Measurements from ENCODE around the gene MAPKBP1.
A peak's percentile ranks its signal among the peaks of the same experiment; 100 is the strongest.

MAPKBP1 gene

DNA sequence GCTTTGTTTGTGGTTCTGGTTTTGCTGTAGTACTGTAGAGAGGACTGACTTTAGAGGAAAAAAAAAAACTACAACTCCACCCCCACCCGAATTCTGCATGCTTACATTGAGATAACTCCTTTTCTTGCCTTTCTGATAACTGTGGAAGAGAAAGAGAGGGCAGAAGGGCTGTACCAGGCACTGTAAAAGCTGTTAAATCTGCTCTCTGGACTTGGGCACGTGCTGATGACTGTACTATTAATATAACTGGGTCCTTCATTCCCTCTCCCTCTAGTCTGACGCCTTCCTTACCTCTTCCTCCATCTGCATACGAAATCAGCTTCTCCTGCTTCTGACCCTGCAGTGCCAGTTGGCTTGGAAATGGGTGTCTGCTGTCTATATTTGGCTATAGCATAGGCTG is 15.0 kb downstream of the MAPKBP1 start:
- DNase-seq = no peak

GRCh38 chr15:41789662-41790061 is 15.4 kb downstream of the MAPKBP1 start:
- DNase-seq = no peak

DNA sequence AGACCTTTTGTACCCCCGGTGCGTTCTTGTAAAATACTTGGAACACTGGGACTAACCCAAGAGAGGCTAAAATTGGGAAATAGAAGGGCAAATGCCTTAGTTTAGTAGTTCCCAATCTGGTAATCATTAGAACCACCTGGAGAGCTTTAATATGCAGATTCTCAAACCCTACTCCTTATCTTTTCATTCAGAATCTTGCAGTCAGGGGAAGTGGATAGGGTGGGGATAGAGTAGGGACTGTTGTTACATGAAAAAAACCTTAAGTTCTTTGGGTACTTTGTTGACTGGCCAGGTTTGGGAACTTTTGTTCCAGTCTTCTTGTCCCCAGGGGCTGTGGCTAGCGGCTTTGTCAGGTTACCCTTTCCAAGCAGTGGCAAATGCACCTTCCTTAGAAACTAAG is 15.9 kb downstream of the MAPKBP1 start:
- DNase-seq = no peak

DNA sequence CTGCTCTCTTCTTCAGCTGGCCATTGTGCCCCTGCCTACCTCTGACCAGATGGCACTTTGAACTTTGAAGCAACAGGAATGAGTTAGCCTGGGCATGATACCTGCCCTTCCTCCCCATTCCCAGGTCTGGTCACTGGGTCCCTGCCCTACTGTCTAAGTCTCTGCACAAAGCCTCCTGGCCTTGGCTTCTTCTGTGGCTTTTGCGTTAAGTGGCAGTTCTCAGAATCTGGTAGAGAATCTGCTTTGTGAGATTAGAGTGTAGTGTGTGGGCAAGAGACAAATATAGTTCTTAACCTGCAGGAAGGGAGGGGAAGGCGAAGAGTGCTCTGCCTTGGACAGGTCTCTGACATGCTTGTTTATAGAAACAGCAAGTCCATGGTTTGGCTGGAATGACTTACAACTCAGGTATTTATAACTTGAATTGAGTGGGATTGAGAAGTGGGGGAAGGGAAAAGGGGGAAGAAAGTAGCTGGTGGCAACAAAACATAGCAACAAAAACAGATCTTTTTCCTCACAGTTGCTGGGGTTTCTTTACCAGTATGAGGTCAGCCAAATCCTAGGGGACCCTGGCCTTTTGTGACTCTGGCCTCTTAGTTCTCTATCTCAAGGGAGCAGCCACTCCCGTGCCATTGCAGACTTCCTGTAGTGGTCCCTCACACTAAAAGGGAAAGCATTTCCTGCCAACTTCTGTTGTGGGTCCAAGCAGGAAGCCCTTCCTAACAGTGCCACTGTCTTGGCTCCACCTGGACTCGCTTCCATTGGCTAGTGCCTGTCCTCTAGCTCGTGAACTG is 16.7 kb downstream of the MAPKBP1 start:
- peak in 1 of 2 donors; percentile 28 for DNase-seq

DNA sequence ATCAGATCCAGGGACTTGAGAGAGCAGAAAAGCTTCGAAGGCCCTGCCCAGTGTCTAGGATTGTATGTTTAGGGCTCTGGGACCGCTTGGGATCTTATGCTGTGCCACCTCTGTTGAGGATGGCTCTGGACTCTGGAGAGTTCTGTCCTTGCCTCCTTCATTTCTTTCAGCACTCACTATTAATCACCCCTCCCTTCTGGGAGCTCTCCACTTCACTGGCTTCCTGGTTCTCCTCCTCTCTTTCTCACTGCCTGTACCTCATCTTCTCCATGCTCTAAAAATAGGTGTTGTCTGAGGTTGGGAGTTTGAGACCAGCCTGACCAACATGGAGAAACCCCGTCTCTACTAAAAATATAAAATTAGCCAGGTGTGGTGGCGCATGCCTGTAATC is 17.3 kb downstream of the MAPKBP1 start:
- no peak for DNase-seq

DNA sequence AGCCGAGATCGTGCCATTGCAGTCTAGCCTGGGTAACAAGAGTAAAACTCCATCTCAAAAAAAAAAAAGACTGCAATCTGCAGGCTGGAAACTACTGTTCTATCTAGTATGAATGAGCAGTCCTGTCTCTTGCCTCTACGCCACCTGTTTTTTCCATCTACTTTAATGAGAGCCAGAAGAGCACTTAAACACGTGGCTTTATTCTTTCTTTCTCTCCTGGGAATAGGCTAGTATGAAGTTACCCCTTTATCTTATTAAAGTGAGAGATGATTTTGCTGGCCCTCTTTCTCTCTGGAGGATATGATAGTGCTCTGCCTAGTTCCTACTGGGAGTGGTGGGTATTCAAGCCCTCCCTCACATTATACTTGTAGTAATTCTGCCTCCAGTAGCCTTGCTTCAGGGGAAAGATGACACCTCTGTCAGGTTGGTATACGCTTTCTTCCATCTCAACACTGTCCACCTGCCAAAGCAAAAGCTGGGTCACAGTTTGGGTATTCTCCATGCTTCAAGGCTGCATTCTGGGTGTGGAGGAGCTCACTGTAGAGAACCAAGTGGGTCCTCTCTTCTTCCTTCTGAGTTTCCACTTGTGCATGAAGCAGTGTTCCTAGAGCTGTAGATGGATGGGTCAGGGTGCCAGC is 17.8 kb downstream of the MAPKBP1 start:
- DNase-seq = no peak

GRCh38 chr15:41794081-41794480 is 19.8 kb downstream of the MAPKBP1 start:
- DNase-seq = no peak

DNA sequence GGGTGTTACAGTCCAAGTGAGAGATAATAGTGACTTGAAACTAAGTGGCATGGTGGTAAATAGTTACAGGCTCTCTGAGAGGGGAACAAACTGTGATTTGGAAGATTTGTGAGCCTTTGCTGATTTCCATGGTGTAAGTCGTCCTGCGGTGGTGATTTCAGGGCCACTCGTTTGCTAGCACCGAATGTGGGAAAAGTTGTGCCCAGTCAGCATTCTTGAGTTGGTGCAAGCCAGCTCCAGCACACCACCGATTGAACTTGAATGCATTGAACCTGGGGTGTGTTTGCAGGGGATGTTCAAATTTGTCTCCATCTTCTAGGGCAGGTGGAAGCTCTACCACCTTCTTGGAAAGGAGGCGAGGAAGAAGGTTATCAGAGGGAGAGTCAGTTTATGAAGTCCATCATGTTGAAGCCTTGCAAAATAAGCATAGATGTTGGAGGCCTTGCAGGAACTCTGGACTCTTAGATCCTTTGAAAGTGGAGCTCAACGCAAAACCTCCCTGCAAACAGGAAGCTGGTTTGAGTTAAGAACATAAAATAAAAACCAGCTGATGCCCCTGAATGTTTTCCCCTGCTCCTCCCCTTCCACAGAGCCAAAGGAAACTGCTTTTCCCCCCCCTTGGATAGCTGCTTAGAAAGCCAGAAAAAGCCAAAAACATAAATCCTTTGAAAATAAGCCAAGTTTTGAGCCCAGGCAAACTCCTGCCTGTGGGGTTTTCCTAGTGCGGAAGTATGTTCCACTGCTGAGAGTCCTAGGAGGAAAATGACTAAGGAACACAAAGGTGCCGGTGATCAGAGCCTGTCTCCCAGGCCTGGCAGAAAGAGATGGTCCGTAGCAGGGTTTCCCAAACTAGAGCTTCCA is 21.9 kb downstream of the MAPKBP1 start:
- DNase-seq = no peak

- no peak for DNase-seq
Measured at GRCh38 chr15:41797201-41797944, 23.1 kb downstream of the MAPKBP1 start.

DNA sequence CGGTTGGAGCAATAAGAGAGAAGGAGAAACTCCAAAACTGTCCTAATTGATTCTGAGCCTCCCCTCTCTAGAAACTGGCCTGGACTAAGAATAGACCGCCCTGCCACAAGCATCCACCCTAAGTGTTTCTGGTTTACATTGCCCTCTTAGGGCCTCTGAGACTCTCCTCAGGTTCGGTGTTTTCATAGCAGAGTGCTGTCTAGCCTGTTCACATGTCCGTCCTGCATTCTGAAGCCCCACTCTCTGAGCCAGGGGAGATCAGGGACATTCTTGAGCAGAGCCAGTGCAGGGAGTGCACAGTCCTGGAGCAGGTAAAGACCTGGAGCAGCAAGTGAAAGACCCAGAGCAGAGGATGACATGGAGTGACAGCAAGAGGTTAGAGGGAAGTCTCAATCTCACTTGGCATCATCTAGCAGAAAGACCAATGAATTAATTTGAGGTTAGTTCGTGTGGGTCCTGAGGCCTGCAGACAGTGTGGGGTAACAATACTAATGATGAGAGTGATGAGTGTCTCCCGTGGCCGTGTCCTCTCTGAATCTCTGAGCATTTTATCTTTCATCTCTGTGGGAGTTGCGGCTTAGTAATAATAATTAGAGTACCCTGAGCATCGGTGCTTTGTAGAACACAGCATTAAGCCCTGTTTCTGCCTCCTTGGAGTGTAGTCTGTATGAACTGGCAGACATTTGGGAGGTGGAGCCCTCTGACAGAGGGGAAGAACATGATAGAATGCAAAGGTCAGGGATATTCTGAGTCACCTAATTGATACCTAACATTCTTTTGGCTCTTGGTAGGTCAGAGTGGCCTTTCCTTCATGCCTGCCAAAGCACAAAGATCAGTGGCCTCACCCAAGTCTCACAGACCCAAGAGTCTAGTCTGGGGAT is 24.6 kb downstream of the MAPKBP1 start:
- no peak for DNase-seq

- DNase-seq = no peak
Measured at GRCh38 chr15:41799488-41799805, 25.2 kb downstream of the MAPKBP1 start.

DNA sequence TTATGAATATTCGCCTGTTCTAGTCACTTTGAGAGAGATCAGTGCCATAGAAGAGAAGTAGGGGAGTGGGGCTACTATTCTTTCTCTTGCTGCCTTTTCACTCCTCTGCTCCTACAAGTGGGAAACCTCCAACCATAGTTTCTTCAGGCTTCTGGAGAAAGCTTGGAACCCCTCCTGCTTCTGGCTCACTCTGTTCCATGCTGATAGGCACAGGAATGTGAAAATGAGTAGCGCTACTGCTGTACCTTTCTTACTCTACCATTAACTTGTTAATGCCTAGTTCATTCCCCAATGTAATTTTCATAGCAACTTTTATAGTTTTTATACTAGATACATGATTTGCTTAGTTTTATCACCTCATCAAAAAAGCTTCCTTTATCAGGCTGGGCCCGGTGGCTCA is 26.9 kb downstream of the MAPKBP1 start:
- DNase-seq = no peak

- no peak for DNase-seq
Measured at GRCh38 chr15:41801850-41802455, 27.7 kb downstream of the MAPKBP1 start.

- DNase-seq = no peak
Measured at GRCh38 chr15:41804361-41804760, 30.1 kb downstream of the MAPKBP1 start.

- no peak for DNase-seq
Measured at GRCh38 chr15:41804916-41805666, 30.8 kb downstream of the MAPKBP1 start.

- no peak for DNase-seq
Measured at GRCh38 chr15:41805711-41806110, 31.4 kb downstream of the MAPKBP1 start.

DNA sequence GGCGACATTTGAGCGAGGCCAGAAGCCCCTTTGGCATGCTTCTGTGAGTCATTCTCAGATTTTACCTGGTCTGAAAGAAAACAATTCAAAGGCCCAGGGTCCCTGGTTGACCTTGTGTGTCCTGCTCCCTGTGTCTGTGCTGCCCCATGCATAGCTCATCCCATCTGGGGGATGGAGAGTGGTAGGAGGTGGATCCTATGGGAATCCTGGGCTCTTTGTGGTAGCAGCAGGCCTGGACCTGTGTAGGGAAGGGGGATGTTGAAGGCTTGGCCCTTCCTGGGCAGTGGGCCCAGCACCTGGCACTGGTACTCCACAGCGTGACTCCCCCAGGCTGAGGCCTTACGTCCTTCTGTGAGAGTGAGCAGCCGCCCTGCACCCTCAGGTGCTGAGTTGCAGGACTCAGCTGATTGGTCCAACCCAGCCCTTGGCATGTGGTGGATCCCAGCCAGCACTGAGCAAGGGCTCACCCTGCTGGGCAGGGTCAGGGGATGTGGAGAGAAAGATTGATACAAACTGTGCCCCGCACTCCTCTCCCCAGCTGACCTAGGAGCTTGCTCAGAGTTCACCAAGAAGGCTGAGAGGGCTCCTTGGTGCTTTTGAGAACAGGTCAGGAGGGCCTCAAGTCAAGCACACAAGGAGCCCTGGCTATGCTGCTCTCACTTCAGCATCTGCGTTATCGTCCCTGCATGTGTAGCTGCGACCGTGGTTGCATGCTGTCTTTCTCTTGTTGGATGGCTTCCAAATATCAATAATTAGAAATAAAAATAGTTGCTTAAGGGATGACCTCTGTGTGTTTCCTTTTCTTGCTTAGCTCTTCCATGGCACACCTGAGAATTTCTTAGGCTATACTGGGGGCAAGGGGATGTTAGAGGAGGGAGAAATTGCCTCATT is 32.3 kb downstream of the MAPKBP1 start:
- no peak for DNase-seq

DNA sequence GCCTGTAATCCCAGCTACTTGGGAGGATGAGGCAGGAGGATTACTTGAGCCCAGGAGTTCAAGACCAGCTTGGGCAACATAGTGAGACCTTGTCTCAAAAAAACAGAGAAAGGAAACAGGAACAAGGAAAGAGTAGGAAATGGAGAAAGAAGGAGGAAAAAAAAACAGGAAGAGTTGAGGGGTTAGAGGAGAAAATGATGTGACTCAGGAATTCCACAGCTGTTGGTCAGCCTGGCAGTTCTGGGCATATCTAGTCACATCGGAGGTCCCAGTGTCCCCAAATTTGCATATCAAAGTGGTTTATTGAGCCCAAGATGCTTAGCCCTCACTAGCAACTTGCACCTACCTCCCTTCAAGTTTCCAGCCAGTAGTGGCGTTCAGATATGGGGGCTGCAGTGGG is 34.8 kb downstream of the MAPKBP1 start:
- DNase-seq = no peak

GRCh38 chr15:41809526-41810220 is 35.4 kb downstream of the MAPKBP1 start:
- no peak for DNase-seq

Data from bone marrow (tissue), 2 donors.